Pulmonary artery endothelial cell (primary cell): ENCODE data around the gene TMEM59L. TPM values are rescaled to one million over a fixed set of nuclear protein-coding genes. Genes with fewer than 3 reads are reported as not detected.
"Not testable (repeated sequence)": the region's sequence is repeated elsewhere in the genome, so short reads cannot be mapped to it uniquely, and the experiment has no call there.

ENCODE experiments used
- DNase-seq: peaks from one replicate; pipeline ENCODE4 v3.0.0-alpha.2; 2011; ENCODE audit warnings: low read depth, low spot score
- total RNA-seq: library from RNA; depleted of rRNA; stranded (reverse); fragments of >200 nt; gene quantifications from 2 replicates; pipeline ENCODE4 v1.2.3, GENCODE V29; 2014

The TMEM59L gene
- 0.14 and 0.40 TPM in 2 replicates for total RNA-seq

- no peak for DNase-seq
Measured at GRCh38 chr19:18612772-18613588, at the start of gene TMEM59L. TMEM59L (plus strand) TSS chr19:18612870; CDS start chr19:18612959, 89 bp downstream.

- no peak for DNase-seq
Measured at GRCh38 chr19:18566953-18567352, 45.7 kb upstream of the TMEM59L start.

- DNase-seq: no peak
Measured at GRCh38 chr19:18568367-18568766, 44.3 kb upstream of the TMEM59L start.

GRCh38 chr19:18571564-18572344 is 40.9 kb upstream of the TMEM59L start, which contains the start of gene UBA52:
UBA52 (plus strand) TSS chr19:18571857; CDS start chr19:18573301, 1,444 bp downstream.
- DNase-seq: peak; percentile 83

GRCh38 chr19:18574691-18575291 is 37.9 kb upstream of the TMEM59L start:
- DNase-seq: no peak

- DNase-seq: no peak
Measured at GRCh38 chr19:18576383-18576782, 36.3 kb upstream of the TMEM59L start.

- DNase-seq: no peak
Measured at GRCh38 chr19:18577365-18577914, 35.2 kb upstream of the TMEM59L start.

- DNase-seq: no peak
Measured at GRCh38 chr19:18580311-18580710, 32.4 kb upstream of the TMEM59L start.

- no peak for DNase-seq
Measured at GRCh38 chr19:18586306-18586705, 26.4 kb upstream of the TMEM59L start.

GRCh38 chr19:18587561-18587960 is 25.1 kb upstream of the TMEM59L start:
- DNase-seq: no peak

GRCh38 chr19:18587962-18588610 is 24.6 kb upstream of the TMEM59L start:
- no peak for DNase-seq

GRCh38 chr19:18588611-18589379 is 23.9 kb upstream of the TMEM59L start, which contains the start of gene REX1BD:
REX1BD (plus strand) TSS chr19:18588798; CDS start chr19:18588802, 4 bp downstream.
- DNase-seq: peak; percentile 46

GRCh38 chr19:18589380-18590272 is 23.0 kb upstream of the TMEM59L start:
- DNase-seq: no peak

- no peak for DNase-seq
Measured at GRCh38 chr19:18590273-18591272, 22.1 kb upstream of the TMEM59L start.

GRCh38 chr19:18591735-18592385 is 20.8 kb upstream of the TMEM59L start:
- DNase-seq: no peak

- DNase-seq: not testable (repeated sequence)
Measured at GRCh38 chr19:18592732-18593131, 19.9 kb upstream of the TMEM59L start.

GRCh38 chr19:18593367-18594095 is 19.1 kb upstream of the TMEM59L start:
- no peak for DNase-seq
